HFFc6 (cell line): ENCODE measurements around the gene FAM81B. TPM values are rescaled to one million over a fixed set of nuclear protein-coding genes. Genes with fewer than 3 reads are reported as not detected.

Source experiments
- DNase-seq: peaks from one replicate; pipeline ENCODE4 v3.0.0-alpha.2; 2018
- H3K27ac Mint-ChIP-seq: 2 replicates; pipeline ENCODE4 v1.8.0; 2020; ENCODE audit warnings: mild to moderate bottlenecking, mixed read lengths
- H3K27me3 Mint-ChIP-seq: 2 replicates; pipeline ENCODE4 v1.8.0; 2021; ENCODE audit warnings: mild to moderate bottlenecking, moderate library complexity, mixed read lengths; ENCODE audit not compliant: insufficient read depth
- H3K36me3 Mint-ChIP-seq: 2 replicates; pipeline ENCODE4 v1.8.0; 2021; ENCODE audit warnings: low read depth, mixed read lengths
- H3K4me1 Mint-ChIP-seq: 2 replicates; pipeline ENCODE4 v1.8.0; 2020; ENCODE audit warnings: low read depth, mixed read lengths
- H3K4me3 Mint-ChIP-seq: 2 replicates; pipeline ENCODE4 v1.8.0; 2020; ENCODE audit warnings: mild to moderate bottlenecking, moderate library complexity, mixed read lengths
- H3K9me3 Mint-ChIP-seq: 2 replicates; pipeline ENCODE4 v1.8.0; 2020; ENCODE audit warnings: mild to moderate bottlenecking, mixed read lengths
- total RNA-seq, 6 experiments: library from RNA; stranded (reverse); fragmentation: NEBNext Ultra II Directional; extraction: Animal tissue kit (Norgen Biotek cat#: 25700); gene quantifications; 2 replicates in 1 of 6; 3 replicates in 5 of 6; pipeline ENCODE4 v1.2.3, GENCODE V29; 2021
- TF ChIP-seq, protein P1 (sequence below): fragments of 200-600 bp; sonication (generic); IDR thresholded peaks from 2 replicates; pipeline ENCODE4 v1.5.0; 2021; ENCODE audit warnings: antibody characterized with exemption, mild to moderate bottlenecking

FAM81B gene
- total RNA-seq, 6 experiments from 2014 or later: not detected

DNA sequence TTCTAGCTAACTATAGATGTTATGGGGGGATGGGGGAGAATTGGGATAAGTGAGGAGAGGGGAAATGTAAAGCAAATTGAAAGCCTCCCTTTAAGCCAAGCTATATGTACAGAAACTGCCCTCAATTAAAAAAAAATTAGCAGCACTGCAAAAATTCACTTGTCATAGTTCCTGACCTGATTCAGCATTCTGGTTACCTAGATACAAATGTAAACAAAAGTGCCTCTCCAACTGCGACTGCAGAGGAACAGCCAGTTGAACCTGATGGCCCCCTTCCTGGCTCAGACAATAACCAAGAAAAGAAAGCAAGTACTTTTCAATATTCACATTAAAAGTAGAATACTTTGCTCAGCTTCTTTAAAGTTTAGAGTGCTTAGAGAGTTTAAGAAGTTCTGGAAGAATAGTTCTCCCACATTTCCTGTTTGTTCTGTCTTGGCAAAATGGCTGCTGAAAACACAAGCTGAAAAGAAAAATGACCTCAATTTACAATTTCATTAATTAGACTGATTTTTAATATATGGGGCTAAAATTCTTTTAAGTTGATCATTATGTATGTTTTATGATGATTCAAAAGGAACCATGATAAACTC, 1.5 kb downstream of the FAM81B start:
- TF ChIP-seq, protein P1, sequence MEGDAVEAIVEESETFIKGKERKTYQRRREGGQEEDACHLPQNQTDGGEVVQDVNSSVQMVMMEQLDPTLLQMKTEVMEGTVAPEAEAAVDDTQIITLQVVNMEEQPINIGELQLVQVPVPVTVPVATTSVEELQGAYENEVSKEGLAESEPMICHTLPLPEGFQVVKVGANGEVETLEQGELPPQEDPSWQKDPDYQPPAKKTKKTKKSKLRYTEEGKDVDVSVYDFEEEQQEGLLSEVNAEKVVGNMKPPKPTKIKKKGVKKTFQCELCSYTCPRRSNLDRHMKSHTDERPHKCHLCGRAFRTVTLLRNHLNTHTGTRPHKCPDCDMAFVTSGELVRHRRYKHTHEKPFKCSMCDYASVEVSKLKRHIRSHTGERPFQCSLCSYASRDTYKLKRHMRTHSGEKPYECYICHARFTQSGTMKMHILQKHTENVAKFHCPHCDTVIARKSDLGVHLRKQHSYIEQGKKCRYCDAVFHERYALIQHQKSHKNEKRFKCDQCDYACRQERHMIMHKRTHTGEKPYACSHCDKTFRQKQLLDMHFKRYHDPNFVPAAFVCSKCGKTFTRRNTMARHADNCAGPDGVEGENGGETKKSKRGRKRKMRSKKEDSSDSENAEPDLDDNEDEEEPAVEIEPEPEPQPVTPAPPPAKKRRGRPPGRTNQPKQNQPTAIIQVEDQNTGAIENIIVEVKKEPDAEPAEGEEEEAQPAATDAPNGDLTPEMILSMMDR: no peak
- no peak overlapping the region for H3K4me3 Mint-ChIP-seq
- no peaks in the 10 kb centered on the region for H3K4me1 Mint-ChIP-seq
- DNase-seq: peak; percentile 8
- H3K27me3 Mint-ChIP-seq: peaks cover 4% of the 10 kb centered on the region
- H3K9me3 Mint-ChIP-seq: no peaks in the 10 kb centered on the region
- no peaks in the 10 kb centered on the region for H3K36me3 Mint-ChIP-seq
- H3K27ac Mint-ChIP-seq: no peak overlapping the region; the same call in 1 of the 2 replicates

DNA sequence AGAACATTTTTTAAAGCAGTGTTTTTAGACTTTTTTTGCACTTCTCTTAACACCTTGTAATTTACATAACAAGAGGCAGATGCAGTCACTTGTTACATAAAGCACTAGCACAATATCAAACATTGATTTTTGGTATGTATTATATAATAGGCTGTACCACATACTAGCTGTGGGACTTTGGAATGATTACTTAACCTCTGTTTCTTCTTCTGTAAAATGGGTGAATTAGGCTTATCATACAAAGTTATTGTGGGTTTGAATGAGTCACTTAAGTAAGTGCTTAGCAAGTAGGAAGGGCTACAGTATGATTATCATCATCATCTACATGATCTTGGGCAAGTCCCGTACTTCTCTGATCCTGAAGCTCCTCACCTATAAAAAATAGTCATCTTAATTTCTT, 2.1 kb downstream of the FAM81B start:
- H3K27me3 Mint-ChIP-seq: peaks cover 4% of the 10 kb centered on the region
- H3K9me3 Mint-ChIP-seq: no peaks in the 10 kb centered on the region
- TF ChIP-seq, protein P1: no peak
- no peaks in the 10 kb centered on the region for H3K36me3 Mint-ChIP-seq
- no peak overlapping the region for H3K27ac Mint-ChIP-seq
- H3K4me3 Mint-ChIP-seq: no peak overlapping the region
- no peaks in the 10 kb centered on the region for H3K4me1 Mint-ChIP-seq
- DNase-seq: no peak

DNA sequence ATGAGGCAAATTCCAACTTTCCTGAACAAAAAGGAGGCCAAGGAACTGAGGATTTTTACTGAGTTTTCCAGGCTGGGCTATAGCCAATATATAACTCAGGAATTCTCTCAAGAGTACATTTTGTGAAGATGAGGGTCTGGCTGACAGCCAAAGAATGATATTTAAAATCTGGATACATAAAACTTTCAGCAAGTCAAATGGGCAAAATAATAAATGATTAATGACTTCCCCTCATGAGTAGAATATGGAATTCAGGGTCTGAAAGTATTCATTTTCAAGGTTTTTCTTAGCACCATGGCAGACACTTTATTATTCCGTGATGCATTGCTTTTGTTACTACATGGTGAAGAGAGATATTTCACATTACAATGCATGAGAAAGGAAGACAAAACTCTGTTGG, 7.8 kb downstream of the FAM81B start:
- TF ChIP-seq, protein P1: no peak
- no peaks in the 10 kb centered on the region for H3K9me3 Mint-ChIP-seq
- H3K27ac Mint-ChIP-seq: no peak overlapping the region
- DNase-seq: no peak
- no peak overlapping the region for H3K4me3 Mint-ChIP-seq
- no peaks in the 10 kb centered on the region for H3K4me1 Mint-ChIP-seq
- peaks cover 8% of the 10 kb centered on the region for H3K27me3 Mint-ChIP-seq
- no peaks in the 10 kb centered on the region for H3K36me3 Mint-ChIP-seq

DNA sequence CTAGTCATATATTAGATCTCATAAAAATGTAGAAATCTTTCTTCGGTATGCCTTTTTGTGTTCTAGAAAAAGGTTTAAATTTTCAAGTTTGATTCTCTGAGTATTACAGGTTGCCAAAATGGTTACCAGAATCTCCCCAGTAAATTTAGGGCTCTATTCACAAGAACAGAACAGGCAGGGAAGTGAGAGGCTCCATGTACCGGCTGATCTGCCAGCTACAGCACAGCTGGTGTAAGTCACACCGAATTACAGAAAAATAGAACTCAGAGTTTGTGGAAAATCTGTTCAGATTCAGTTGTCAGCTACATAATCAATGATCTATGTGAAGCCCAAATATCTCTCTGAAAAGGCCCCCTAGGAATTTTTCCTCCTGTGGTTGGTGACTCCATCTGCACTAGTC, 10.5 kb downstream of the FAM81B start:
- Mint-ChIP-seq H3K4me3 (no peak overlapping the region), H3K27ac (no peak overlapping the region), H3K9me3 (no peaks in the 10 kb centered on the region), H3K4me1 (peaks cover 4% of the 10 kb centered on the region), H3K36me3 (no peaks in the 10 kb centered on the region), H3K27me3 (peaks cover 3% of the 10 kb centered on the region; the same call in 1 of the 2 replicates)
- TF ChIP-seq, protein P1: no peak
- DNase-seq: no peak

DNA sequence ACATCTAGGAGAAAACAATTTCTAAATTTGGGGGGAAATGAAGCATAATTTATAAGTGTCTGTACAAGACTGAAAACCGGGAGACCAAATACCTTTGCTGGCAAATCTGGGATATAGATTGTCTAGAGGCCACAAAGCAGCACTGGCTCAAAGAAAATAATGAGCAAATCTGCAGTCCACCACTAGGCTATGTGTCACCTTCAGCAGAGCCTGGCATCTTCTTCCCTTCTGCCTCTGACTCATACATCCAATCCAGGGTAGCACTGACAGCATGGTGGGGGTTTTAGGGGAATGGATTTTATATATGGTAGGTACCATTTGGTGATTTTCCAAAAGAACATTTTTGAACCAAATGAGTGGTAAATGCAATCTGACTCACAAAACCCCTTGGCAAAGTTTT, 12.8 kb downstream of the FAM81B start:
- DNase-seq: peak; percentile 7
- Mint-ChIP-seq H3K36me3 (no peaks in the 10 kb centered on the region), H3K4me3 (no peak overlapping the region), H3K27me3 (peaks cover 6% of the 10 kb centered on the region; the same call in 1 of the 2 replicates), H3K9me3 (no peaks in the 10 kb centered on the region), H3K27ac (no peak overlapping the region), H3K4me1 (peaks cover 6% of the 10 kb centered on the region)
- TF ChIP-seq, protein P1: no peak
